ENCODE data around the gene DOK5.

DOK5 gene

GRCh38 chr20:54472607-54473006, 2.8 kb upstream of the DOK5 start:
- H3K27ac ChIP-seq = no peak overlapping the region
- no peak for TF ChIP-seq CTCF (conservative IDR thresholded peaks at IDR 0.05)

GRCh38 chr20:54473340-54473739, 2.1 kb upstream of the DOK5 start:
- TF ChIP-seq CTCF (conservative IDR thresholded peaks at IDR 0.05) = no peak
- H3K27ac ChIP-seq = no peak overlapping the region

GRCh38 chr20:54474046-54474445, 1.3 kb upstream of the DOK5 start:
- no peak overlapping the region for H3K27ac ChIP-seq
- TF ChIP-seq CTCF (conservative IDR thresholded peaks at IDR 0.05) = no peak

GRCh38 chr20:54474866-54475265, 527 bp upstream of the DOK5 start:
- no peak overlapping the region for H3K27ac ChIP-seq
- no peak for TF ChIP-seq CTCF (conservative IDR thresholded peaks at IDR 0.05)

- no peak for TF ChIP-seq CTCF (conservative IDR thresholded peaks at IDR 0.05)
These were observed 996 bp downstream of the DOK5 start for GRCh38 chr20:54476169-54477009.

GRCh38 chr20:54477191-54477955, 2.0 kb downstream of the DOK5 start:
- no peak overlapping the region for H3K27ac ChIP-seq
- TF ChIP-seq CTCF (conservative IDR thresholded peaks at IDR 0.05) = no peak

More at GRCh38 chr20:54476169-54477009, 996 bp downstream of the DOK5 start:
- no peak overlapping the region for H3K27ac ChIP-seq

- no peak overlapping the region for H3K27ac ChIP-seq
- TF ChIP-seq CTCF (conservative IDR thresholded peaks at IDR 0.05) = peak; percentile 63
These were observed 3.9 kb downstream of the DOK5 start for GRCh38 chr20:54479138-54479906.
